Activated CD8-positive, alpha-beta memory T cell treated with anti-CD3 and anti-CD28 coated beads for 36 hours (primary cell): ENCODE results near the gene ARG1. TPM values are rescaled to one million over a fixed set of nuclear protein-coding genes. Genes with fewer than 3 reads are reported as not detected.

ENCODE experiments used
- total RNA-seq, 2 experiments: library from RNA; stranded (reverse); gene quantifications; one replicate each; pipeline ENCODE4 v1.2.3, GENCODE V29; 2021

ARG1 gene
- total RNA-seq, 2 experiments from 2014 or later: not detected

Other genes starting within 250 kb of the ARG1 start
- 10 to 100 TPM; 28.4 to 29.0 TPM for gene MED23, start 55.0 kb downstream of the ARG1 start, total RNA-seq
- gene ENPP3, start 64.1 kb downstream of the ARG1 start, total RNA-seq: under 1 TPM; 0.63 to 0.84 TPM
- not detected for gene OR2A4, start 128.2 kb downstream of the ARG1 start, total RNA-seq
- not detected for gene CTAGE9, start 137.8 kb downstream of the ARG1 start, total RNA-seq
- gene ENPP1, start 234.8 kb downstream of the ARG1 start, total RNA-seq: 1 to 10 TPM; 2.0 to 2.7 TPM